HEK293T (cell line): ENCODE data around the gene ARID2.

Experiments
- CTCF ChIA-PET: fragments of 350-600 bp; formaldehyde crosslinking; extraction: SDS; loops from one replicate; lab custom pipeline; 2021; ENCODE audit warnings: antibody characterized with exemption, inconsistent platforms; lab: Yijun Ruan, JAX
- POLR2A ChIA-PET: fragments of 350-600 bp; formaldehyde crosslinking; extraction: SDS; loops from one replicate; lab custom pipeline; 2020; ENCODE audit warnings: antibody characterized with exemption, inconsistent platforms; lab: Yijun Ruan, JAX
- DNase-seq: peaks from one replicate; pipeline ENCODE4 v3.0.0; 2012; ENCODE audit warnings: mixed read lengths; ENCODE audit errors: extremely low spot score
- ARNT ChIP-seq: fragments of 450-650 bp; IDR thresholded peaks from 2 replicates; pipeline ENCODE4 v1.6.1; 2017; ENCODE audit warnings: mild to moderate bottlenecking
- BHLHE40 ChIP-seq: fragments of 450-650 bp; IDR thresholded peaks from 2 replicates; pipeline ENCODE4 v1.6.1; 2016; ENCODE audit warnings: mild to moderate bottlenecking, moderate library complexity, borderline replicate concordance
- CTBP1 ChIP-seq: fragments of 450-650 bp; IDR thresholded peaks from 2 replicates; pipeline ENCODE4 v1.6.1; 2016; ENCODE audit warnings: borderline replicate concordance
- ELF4 ChIP-seq: fragments of 450-650 bp; IDR thresholded peaks from 2 replicates; pipeline ENCODE4 v1.6.1; 2017; ENCODE audit warnings: antibody characterized with exemption
- FOXA1 ChIP-seq: fragments of 450-650 bp; IDR thresholded peaks from 2 replicates; pipeline ENCODE4 v1.6.1; 2016; ENCODE audit warnings: mild to moderate bottlenecking
- FOXK2 ChIP-seq: fragments of 450-650 bp; IDR thresholded peaks from 2 replicates; pipeline ENCODE4 v1.6.1; 2016; ENCODE audit warnings: mild to moderate bottlenecking
- FOXM1 ChIP-seq: fragments of 450-650 bp; IDR thresholded peaks from 2 replicates; pipeline ENCODE4 v1.6.1; 2017; ENCODE audit warnings: mild to moderate bottlenecking, borderline replicate concordance
- HDGF ChIP-seq: fragments of 450-650 bp; IDR thresholded peaks from 2 replicates; pipeline ENCODE4 v1.6.1; 2017; ENCODE audit warnings: antibody characterized with exemption, borderline replicate concordance
- L3MBTL2 ChIP-seq: fragments of 450-650 bp; conservative IDR thresholded peaks from 2 replicates; pipeline ENCODE4 v1.6.1; 2016; ENCODE audit warnings: mild to moderate bottlenecking
- LEF1 ChIP-seq: fragments of 450-650 bp; IDR thresholded peaks from 2 replicates; pipeline ENCODE4 v1.6.1; 2017; ENCODE audit warnings: mild to moderate bottlenecking, borderline replicate concordance
- NFRKB ChIP-seq: fragments of 450-650 bp; IDR thresholded peaks from 2 replicates; pipeline ENCODE4 v1.6.1; 2016; ENCODE audit warnings: mild to moderate bottlenecking, moderate library complexity
- PKNOX1 ChIP-seq: fragments of 450-650 bp; IDR thresholded peaks from 2 replicates; pipeline ENCODE4 v1.6.1; 2016
- SP1 ChIP-seq: fragments of 450-650 bp; IDR thresholded peaks from 2 replicates; pipeline ENCODE4 v1.6.1; 2017
- SUZ12 ChIP-seq: fragments of 450-650 bp; IDR thresholded peaks from 2 replicates; pipeline ENCODE4 v1.6.1; 2016; ENCODE audit warnings: mild to moderate bottlenecking
- TARDBP ChIP-seq: fragments of 450-650 bp; IDR thresholded peaks from 2 replicates; pipeline ENCODE4 v1.6.1; 2016
- ZNF384 ChIP-seq: fragments of 450-650 bp; IDR thresholded peaks from 2 replicates; pipeline ENCODE4 v1.6.1; 2016

Gene ARID2

DNA sequence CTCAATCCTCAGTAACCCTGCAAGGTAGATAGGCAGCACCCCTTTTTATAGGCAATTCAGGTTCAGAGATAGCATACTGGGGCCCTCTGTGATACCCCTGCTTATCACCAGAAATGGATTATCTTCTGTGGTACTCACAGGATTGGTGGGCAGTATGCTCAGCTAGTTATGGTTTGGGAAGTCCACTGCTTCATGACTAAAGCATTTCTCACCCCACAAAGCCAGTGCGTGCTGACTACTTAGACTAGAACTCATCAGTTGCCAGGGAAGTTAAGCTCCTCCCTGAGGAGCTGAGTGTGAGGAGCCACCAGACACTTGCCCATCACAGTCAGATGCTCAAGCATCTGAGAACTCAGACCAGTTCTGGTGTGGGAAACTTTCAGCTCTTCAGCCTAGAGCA, 184.6 kb downstream of the ARID2 start:
- TF ChIP-seq NFRKB (no peak), ELF4 (no peak), HDGF (no peak), SUZ12 (no peak), TARDBP (no peak), FOXM1 (no peak), L3MBTL2 (no peak), SP1 (no peak)
- ChIA-PET CTCF (no interaction called here), POLR2A (no interaction called here)
- no peak for DNase-seq

DNA sequence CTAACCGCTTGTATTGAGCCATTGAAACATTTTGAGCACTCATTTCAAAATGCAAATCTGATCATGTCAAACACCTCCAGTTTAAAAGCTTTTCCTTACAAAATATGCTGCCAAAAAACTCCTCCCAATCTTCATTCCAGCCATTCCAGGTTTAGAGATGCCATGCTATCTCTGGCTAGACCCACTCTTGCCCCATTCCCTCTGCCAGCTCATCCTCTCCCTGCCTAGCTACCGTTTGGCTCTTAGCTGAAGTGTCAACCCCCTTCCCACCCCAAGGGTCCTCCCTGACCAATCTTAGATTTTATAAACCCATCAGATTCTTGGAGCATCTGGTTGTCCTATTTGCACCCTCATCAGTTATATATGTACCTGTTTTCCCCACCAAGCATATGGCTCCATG, 185.9 kb downstream of the ARID2 start:
- CTCF ChIA-PET, result no interaction called here
- POLR2A ChIA-PET, result no interaction called here

GRCh38 chr12:45918818-45919217, 189.3 kb downstream of the ARID2 start:
- POLR2A ChIA-PET, result no interaction called here
- CTCF ChIA-PET, result no interaction called here
- DNase-seq, result no peak

More for the DNA sequence above, 185.9 kb downstream of the ARID2 start:
- TF ChIP-seq PKNOX1 (no peak), TARDBP (no peak), BHLHE40 (no peak), SP1 (no peak), L3MBTL2 (no peak), HDGF (no peak), NFRKB (no peak), LEF1 (no peak), ARNT (no peak), FOXM1 (no peak), ZNF384 (no peak), SUZ12 (no peak), CTBP1 (no peak), FOXK2 (no peak), ELF4 (no peak), FOXA1 (no peak)
- no peak for DNase-seq

DNA sequence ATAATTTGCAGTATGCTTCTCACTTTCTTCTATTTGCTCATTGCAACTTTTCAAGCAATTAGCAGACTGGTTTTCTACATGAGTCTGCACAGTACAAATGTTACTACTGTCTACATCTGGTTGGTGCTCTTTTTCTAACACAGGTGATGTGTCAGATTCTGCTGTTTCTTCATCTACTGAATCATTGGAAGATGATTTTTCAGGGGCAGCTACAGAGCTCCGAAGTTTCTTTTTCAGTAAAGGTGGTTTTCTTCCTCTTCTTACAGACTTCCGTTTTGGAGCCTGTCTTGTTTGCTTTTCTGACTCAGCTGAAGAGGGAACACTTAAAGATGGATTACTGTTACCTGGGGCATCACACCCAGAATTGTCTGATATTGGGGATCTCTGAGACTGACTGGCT, 198.8 kb downstream of the ARID2 start:
- CTCF ChIA-PET, result interaction anchor here (0.8 kb wide), 1 partner anchor 1092 kb away, joined by 3 read pairs; no protein-coding TSS in a partner anchor
- POLR2A ChIA-PET, result no interaction called here
- no peak for TF ChIP-seq SUZ12
- TF ChIP-seq CTBP1, result no peak
- TF ChIP-seq ELF4, result no peak
- DNase-seq, result no peak

More at GRCh38 chr12:45918818-45919217, 189.3 kb downstream of the ARID2 start:
- TF ChIP-seq ZNF384 (no peak), ELF4 (no peak)

DNA sequence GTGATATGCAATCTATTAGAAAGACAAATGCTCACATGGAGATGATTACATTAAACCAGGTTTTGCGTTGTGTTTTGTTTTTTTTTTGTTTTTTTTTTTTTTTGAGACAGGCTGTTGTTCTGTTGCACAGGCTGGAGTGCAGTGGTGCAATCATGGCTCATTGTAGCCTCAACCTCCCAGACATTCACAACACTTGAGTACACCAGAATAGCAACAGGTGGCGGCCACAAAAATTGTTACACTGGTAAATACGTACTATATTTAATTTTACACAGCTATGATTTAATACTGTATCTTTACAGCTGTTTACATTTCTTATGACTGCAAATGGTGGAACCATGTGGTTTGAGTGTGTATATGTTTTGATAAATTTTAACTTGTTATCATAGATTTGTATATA, 200.9 kb downstream of the ARID2 start:
- TF ChIP-seq ARNT, result no peak
- TF ChIP-seq NFRKB, result no peak
- TF ChIP-seq LEF1, result no peak
- TF ChIP-seq TARDBP, result no peak
- TF ChIP-seq ELF4, result no peak
- no peak for TF ChIP-seq PKNOX1
- no peak for TF ChIP-seq BHLHE40
- no peak for TF ChIP-seq HDGF
- TF ChIP-seq FOXK2, result no peak
- no peak for TF ChIP-seq CTBP1
- TF ChIP-seq SUZ12, result no peak
- TF ChIP-seq FOXA1, result no peak
- TF ChIP-seq SP1, result no peak
- no peak for TF ChIP-seq ZNF384
- TF ChIP-seq L3MBTL2, result no peak
- no peak for TF ChIP-seq FOXM1
- no peak for DNase-seq
- POLR2A ChIA-PET, result no interaction called here
- CTCF ChIA-PET, result no interaction called here

DNA sequence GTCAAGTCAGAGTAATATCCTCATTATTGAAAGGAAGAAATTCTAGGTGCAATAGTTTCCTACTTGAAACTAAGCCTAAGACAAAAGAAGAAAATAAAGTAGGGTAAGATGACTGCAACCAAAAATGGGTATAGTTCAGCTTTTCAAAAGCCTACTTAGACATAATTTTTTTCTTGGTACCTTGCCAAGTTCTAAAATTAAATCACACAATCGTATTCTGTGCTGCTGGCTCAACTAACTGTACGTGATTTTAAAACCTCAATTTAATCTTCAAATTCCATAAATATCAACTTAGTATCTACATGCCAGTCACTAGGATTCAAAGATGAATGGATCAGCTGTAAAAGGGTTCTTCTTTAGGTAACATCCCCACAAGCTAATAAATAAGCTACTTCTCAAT, 204.0 kb downstream of the ARID2 start:
- POLR2A ChIA-PET, result no interaction called here

More for the DNA sequence above, 204.0 kb downstream of the ARID2 start:
- CTCF ChIA-PET, result no interaction called here
- TF ChIP-seq ELF4 (no peak), SP1 (no peak), HDGF (no peak), NFRKB (no peak), CTBP1 (no peak), PKNOX1 (no peak), L3MBTL2 (no peak), SUZ12 (no peak), BHLHE40 (no peak), LEF1 (no peak), FOXK2 (no peak), TARDBP (no peak), ARNT (no peak), FOXM1 (no peak), FOXA1 (no peak), ZNF384 (no peak)
- DNase-seq, result no peak
